Measurements from ENCODE around the gene WWOX.

The WWOX gene

GRCh38 chr16:78877114-78877655 lies 777.7 kb downstream of the WWOX start:
- Histone ChIP-seq H3K14ac (ENCODE audit: low read length) (no peak overlapping the region), H3K79me1 (ENCODE audit: low read length) (no peaks in the 10 kb centered on the region), H2AFZ (ENCODE audit: insufficient read depth, low read length, poor library complexity) (no peak overlapping the region), H2BK120ac (ENCODE audit: insufficient read depth, low read length, poor library complexity) (no peak overlapping the region), H3K4me1 (ENCODE audit: control insufficient read depth in 1 of 2, insufficient read depth in 2 of 2, low read length in 2 of 2) (peaks cover 0 to 3% of the 10 kb centered on the region in 2 experiments), H3K9ac (ENCODE audit: low read length) (no peak overlapping the region), H3K79me2 (ENCODE audit: control insufficient read depth, insufficient read depth, low read length, poor library complexity) (no peaks in the 10 kb centered on the region), H4K12ac (ENCODE audit: low read depth, low read length) (no peak overlapping the region), H3K4me2 (ENCODE audit: low read length) (no peak overlapping the region), H3K4me3 (ENCODE audit: low read depth, low read length) (no peak overlapping the region), H2AK5ac (ENCODE audit: low read length) (no peak overlapping the region), H3K36me3 (ENCODE audit: control insufficient read depth in 1 of 2, insufficient read depth in 2 of 2, low read length in 2 of 2) (no peaks in the 10 kb centered on the region), H3K23ac (ENCODE audit: low read length) (no peak overlapping the region), H3K4ac (ENCODE audit: low read depth, low read length) (no peak overlapping the region), H3K27ac (ENCODE audit: low read depth, low read length) (no peak overlapping the region), H3K9me3 (ENCODE audit: insufficient read depth, low read depth, low read length) (no peaks in the 10 kb centered on the region), H2BK12ac (ENCODE audit: low read length) (no peak overlapping the region), H4K91ac (ENCODE audit: low read depth, low read length) (no peak overlapping the region), H2BK5ac (ENCODE audit: low read depth, low read length, poor library complexity) (no peak overlapping the region), H3K18ac (ENCODE audit: low read length) (no peak overlapping the region), H4K8ac (ENCODE audit: low read depth, low read length) (no peak overlapping the region), H3K27me3 (ENCODE audit: insufficient read depth, low read length) (no peaks in the 10 kb centered on the region)
- no peak for DNase-seq
- WGBS (ENCODE audit: extremely low coverage, insufficient coverage, insufficient read length) = no CpG with 5 or more reads among the region's 6 CpGs

GRCh38 chr16:78878570-78878969 lies 779.1 kb downstream of the WWOX start:
- Histone ChIP-seq H3K4me1 (ENCODE audit: control insufficient read depth in 1 of 2, insufficient read depth in 2 of 2, low read length in 2 of 2) (peaks cover 0 to 3% of the 10 kb centered on the region in 2 experiments), H3K23ac (ENCODE audit: low read length) (no peak overlapping the region), H2BK5ac (ENCODE audit: low read depth, low read length, poor library complexity) (no peak overlapping the region), H3K36me3 (ENCODE audit: control insufficient read depth in 1 of 2, insufficient read depth in 2 of 2, low read length in 2 of 2) (no peaks in the 10 kb centered on the region), H3K4ac (ENCODE audit: low read depth, low read length) (no peak overlapping the region), H3K4me3 (ENCODE audit: low read depth, low read length) (no peak overlapping the region), H3K4me2 (ENCODE audit: low read length) (no peak overlapping the region), H3K27ac (ENCODE audit: low read depth, low read length) (no peak overlapping the region), H3K79me1 (ENCODE audit: low read length) (no peaks in the 10 kb centered on the region), H2BK120ac (ENCODE audit: insufficient read depth, low read length, poor library complexity) (no peak overlapping the region), H3K14ac (ENCODE audit: low read length) (no peak overlapping the region), H4K91ac (ENCODE audit: low read depth, low read length) (no peak overlapping the region), H2AK5ac (ENCODE audit: low read length) (no peak overlapping the region), H2AFZ (ENCODE audit: insufficient read depth, low read length, poor library complexity) (no peak overlapping the region), H4K12ac (ENCODE audit: low read depth, low read length) (no peak overlapping the region), H4K8ac (ENCODE audit: low read depth, low read length) (no peak overlapping the region), H3K79me2 (ENCODE audit: control insufficient read depth, insufficient read depth, low read length, poor library complexity) (no peaks in the 10 kb centered on the region), H3K9ac (ENCODE audit: low read length) (no peak overlapping the region), H3K27me3 (ENCODE audit: insufficient read depth, low read length) (no peaks in the 10 kb centered on the region), H2BK12ac (ENCODE audit: low read length) (no peak overlapping the region), H3K9me3 (ENCODE audit: insufficient read depth, low read depth, low read length) (no peaks in the 10 kb centered on the region), H3K18ac (ENCODE audit: low read length) (no peak overlapping the region)
- DNase-seq = no peak

- H3K36me3 ChIP-seq (ENCODE audit: control insufficient read depth in 1 of 2, insufficient read depth in 2 of 2, low read length in 2 of 2) = no peaks in the 10 kb centered on the region
- no peaks in the 10 kb centered on the region for H3K79me2 ChIP-seq (ENCODE audit: control insufficient read depth, insufficient read depth, low read length, poor library complexity)
- H2BK5ac ChIP-seq (ENCODE audit: low read depth, low read length, poor library complexity) = no peak overlapping the region
- peak; percentile 15 to 67 for DNase-seq
- peaks cover 0 to 3% of the 10 kb centered on the region in 2 experiments for H3K4me1 ChIP-seq (ENCODE audit: control insufficient read depth in 1 of 2, insufficient read depth in 2 of 2, low read length in 2 of 2)
- no CpG with 5 or more reads among the region's 5 CpGs for WGBS (ENCODE audit: extremely low coverage, insufficient coverage, insufficient read length)
- no peak overlapping the region for H3K18ac ChIP-seq (ENCODE audit: low read length)
- no peaks in the 10 kb centered on the region for H3K9me3 ChIP-seq (ENCODE audit: insufficient read depth, low read depth, low read length)
- H4K91ac ChIP-seq (ENCODE audit: low read depth, low read length) = no peak overlapping the region
- no peaks in the 10 kb centered on the region for H3K79me1 ChIP-seq (ENCODE audit: low read length)
- H4K8ac ChIP-seq (ENCODE audit: low read depth, low read length) = no peak overlapping the region
- H3K27me3 ChIP-seq (ENCODE audit: insufficient read depth, low read length) = no peaks in the 10 kb centered on the region
- no peak overlapping the region for H3K14ac ChIP-seq (ENCODE audit: low read length)
- H2AFZ ChIP-seq (ENCODE audit: insufficient read depth, low read length, poor library complexity) = no peak overlapping the region
- no peak overlapping the region for H3K4me3 ChIP-seq (ENCODE audit: low read depth, low read length)
- H3K4me2 ChIP-seq (ENCODE audit: low read length) = no peak overlapping the region
- H2AK5ac ChIP-seq (ENCODE audit: low read length) = no peak overlapping the region
- H3K9ac ChIP-seq (ENCODE audit: low read length) = no peak overlapping the region
- H2BK12ac ChIP-seq (ENCODE audit: low read length) = no peak overlapping the region
- no peak overlapping the region for H4K12ac ChIP-seq (ENCODE audit: low read depth, low read length)
- H2BK120ac ChIP-seq (ENCODE audit: insufficient read depth, low read length, poor library complexity) = no peak overlapping the region
- no peak overlapping the region for H3K27ac ChIP-seq (ENCODE audit: low read depth, low read length)
- H3K23ac ChIP-seq (ENCODE audit: low read length) = no peak overlapping the region
- no peak overlapping the region for H3K4ac ChIP-seq (ENCODE audit: low read depth, low read length)
These were observed 779.6 kb downstream of the WWOX start for GRCh38 chr16:78879011-78879410.

GRCh38 chr16:78882150-78882549 lies 782.7 kb downstream of the WWOX start:
- H3K4ac ChIP-seq (ENCODE audit: low read depth, low read length) = no peak overlapping the region
- H2BK12ac ChIP-seq (ENCODE audit: low read length) = no peak overlapping the region
- no peak overlapping the region for H3K4me2 ChIP-seq (ENCODE audit: low read length)
- no CpG with 5 or more reads among the region's 3 CpGs for WGBS (ENCODE audit: extremely low coverage, insufficient coverage, insufficient read length)
- H4K12ac ChIP-seq (ENCODE audit: low read depth, low read length) = no peak overlapping the region
- no peak overlapping the region for H3K9ac ChIP-seq (ENCODE audit: low read length)
- no peaks in the 10 kb centered on the region for H3K36me3 ChIP-seq (ENCODE audit: control insufficient read depth in 1 of 2, insufficient read depth in 2 of 2, low read length in 2 of 2)
- no peak overlapping the region for H3K23ac ChIP-seq (ENCODE audit: low read length)
- no peaks in the 10 kb centered on the region for H3K9me3 ChIP-seq (ENCODE audit: insufficient read depth, low read depth, low read length)
- H3K27ac ChIP-seq (ENCODE audit: low read depth, low read length) = no peak overlapping the region
- H3K79me2 ChIP-seq (ENCODE audit: control insufficient read depth, insufficient read depth, low read length, poor library complexity) = no peaks in the 10 kb centered on the region
- no peak overlapping the region for H4K91ac ChIP-seq (ENCODE audit: low read depth, low read length)
- no peak overlapping the region for H3K14ac ChIP-seq (ENCODE audit: low read length)
- H2AFZ ChIP-seq (ENCODE audit: insufficient read depth, low read length, poor library complexity) = no peak overlapping the region
- no peak overlapping the region for H3K4me3 ChIP-seq (ENCODE audit: low read depth, low read length)
- H2AK5ac ChIP-seq (ENCODE audit: low read length) = no peak overlapping the region
- H3K4me1 ChIP-seq (ENCODE audit: control insufficient read depth in 1 of 2, insufficient read depth in 2 of 2, low read length in 2 of 2) = no peaks in the 10 kb centered on the region
- H3K18ac ChIP-seq (ENCODE audit: low read length) = no peak overlapping the region
- H3K79me1 ChIP-seq (ENCODE audit: low read length) = no peaks in the 10 kb centered on the region
- DNase-seq = no peak
- H2BK120ac ChIP-seq (ENCODE audit: insufficient read depth, low read length, poor library complexity) = no peak overlapping the region
- no peak overlapping the region for H2BK5ac ChIP-seq (ENCODE audit: low read depth, low read length, poor library complexity)
- no peak overlapping the region for H4K8ac ChIP-seq (ENCODE audit: low read depth, low read length)
- H3K27me3 ChIP-seq (ENCODE audit: insufficient read depth, low read length) = no peaks in the 10 kb centered on the region
